OCI-LY7 (cell line): ENCODE measurements around the gene ARF6. TPM values are rescaled to one million over a fixed set of nuclear protein-coding genes. Genes with fewer than 3 reads are reported as not detected.
A peak's percentile ranks its signal among the peaks of the same experiment; 100 is the strongest.

ENCODE experiments used
- BruUV-seq: library from RNA; stranded (reverse); fragments of 400-500 nt; replicated peaks from 2 replicates; lab custom pipeline; 2021; lab: Mats Ljungman, UMichigan
- CTCF ChIA-PET: fragments of 300-600 bp; sonication (Branson Sonifier 250); formaldehyde crosslinking; loops from one replicate; lab custom pipeline; 2022; ENCODE audit warnings: antibody characterized with exemption; ENCODE audit not compliant: unreplicated experiment; lab: Charles Lee
- POLR2A ChIA-PET: fragments of 300-600 bp; sonication (Branson Sonifier 250); formaldehyde crosslinking; loops from one replicate; lab custom pipeline; 2022; ENCODE audit warnings: antibody characterized with exemption; lab: Charles Lee
- DNase-seq: peaks from one replicate; pipeline ENCODE4 v3.0.0-alpha.2; 2015; ENCODE audit warnings: low spot score
- H2AFZ ChIP-seq: fragments of 200-600 bp; sonication (generic), shearing (Covaris generic); 2 replicates; pipeline ENCODE4 v1.6.1; 2014; ENCODE audit warnings: mild to moderate bottlenecking, antibody characterized with exemption, low read length, moderate library complexity
- H3K27ac ChIP-seq: fragments of 200-600 bp; sonication (generic); 2 replicates; pipeline ENCODE4 v1.5.1; 2014; ENCODE audit warnings: mixed run types, low read depth, mild to moderate bottlenecking, moderate library complexity, low read length, inconsistent platforms; ENCODE audit not compliant: poor library complexity, severe bottlenecking
- H3K36me3 ChIP-seq: fragments of 200-600 bp; sonication (generic); 2 replicates; pipeline ENCODE4 v1.6.1; 2014; ENCODE audit warnings: mild to moderate bottlenecking, antibody characterized with exemption, low read length, moderate library complexity, mixed read lengths; ENCODE audit not compliant: insufficient read depth
- H3K4me1 ChIP-seq: fragments of 200-600 bp; sonication (generic); 2 replicates; pipeline ENCODE4 v1.5.1; 2014; ENCODE audit warnings: mild to moderate bottlenecking, low read length; ENCODE audit not compliant: insufficient read depth, poor library complexity, severe bottlenecking
- H3K4me2 ChIP-seq: fragments of 200-600 bp; sonication (generic); 2 replicates; pipeline ENCODE4 v1.6.1; 2014; ENCODE audit warnings: mild to moderate bottlenecking, low read length
- H3K4me3 ChIP-seq: fragments of 200-600 bp; sonication (generic); 2 replicates; pipeline ENCODE4 v1.5.1; 2014; ENCODE audit warnings: mild to moderate bottlenecking, low read depth, low read length; ENCODE audit not compliant: poor library complexity, severe bottlenecking
- H3K79me2 ChIP-seq: fragments of 200-600 bp; sonication (generic); 2 replicates; pipeline ENCODE4 v1.6.1; 2016; ENCODE audit warnings: low read depth, mild to moderate bottlenecking, low read length, moderate library complexity, mixed read lengths; ENCODE audit not compliant: insufficient read depth
- H3K9me2 ChIP-seq: fragments of 200-600 bp; sonication (generic); 2 replicates; pipeline ENCODE4 v1.6.1; 2016; ENCODE audit warnings: mild to moderate bottlenecking, low read length, mixed read lengths; ENCODE audit not compliant: insufficient read depth
- H3K9me3 ChIP-seq: fragments of 200-600 bp; sonication (generic); 2 replicates; pipeline ENCODE4 v1.6.1; 2014; ENCODE audit warnings: mild to moderate bottlenecking, mixed run types, low read length, mixed read lengths
- H4K20me1 ChIP-seq: fragments of 200-600 bp; sonication (generic); 2 replicates; pipeline ENCODE4 v1.6.1; 2014; ENCODE audit warnings: mild to moderate bottlenecking, antibody characterized with exemption, low read length, moderate library complexity, mixed read lengths; ENCODE audit not compliant: insufficient read depth
- EZH2phosphoT487 ChIP-seq: fragments of 200-600 bp; sonication (generic); IDR thresholded peaks from 2 replicates; pipeline ENCODE4 v1.6.1; 2018; ENCODE audit warnings: low read depth, borderline replicate concordance, mild to moderate bottlenecking, mixed run types, antibody characterized with exemption, low read length, moderate library complexity, mixed read lengths
- intact Hi-C: fragments of 100-400 bp; cut with micrococcal nuclease; formaldehyde crosslinking; loops from one replicate; pipeline ENCODE4 v1.10.0; 2022; ENCODE audit not compliant: unreplicated experiment
- total RNA-seq, 2 experiments: library from RNA; depleted of rRNA in 1 of 2; stranded (reverse); fragments of >200 nt in 1 of 2; shearing (Covaris generic) in 1 of 2; gene quantifications; 2 replicates each; pipeline ENCODE4 v1.2.3, GENCODE V29; 2014 to 2022
- TF ChIP-seq, protein P1 (sequence below): fragments of 200-600 bp; sonication (generic); conservative IDR thresholded peaks from 2 replicates; pipeline ENCODE4 v1.5.1; 2014; ENCODE audit warnings: mild to moderate bottlenecking, antibody characterized with exemption, low read length, moderate library complexity, mixed read lengths

The ARF6 gene
- total RNA-seq, 2 experiments from 2014 or later = 47.6 to 69.1 TPM

DNA sequence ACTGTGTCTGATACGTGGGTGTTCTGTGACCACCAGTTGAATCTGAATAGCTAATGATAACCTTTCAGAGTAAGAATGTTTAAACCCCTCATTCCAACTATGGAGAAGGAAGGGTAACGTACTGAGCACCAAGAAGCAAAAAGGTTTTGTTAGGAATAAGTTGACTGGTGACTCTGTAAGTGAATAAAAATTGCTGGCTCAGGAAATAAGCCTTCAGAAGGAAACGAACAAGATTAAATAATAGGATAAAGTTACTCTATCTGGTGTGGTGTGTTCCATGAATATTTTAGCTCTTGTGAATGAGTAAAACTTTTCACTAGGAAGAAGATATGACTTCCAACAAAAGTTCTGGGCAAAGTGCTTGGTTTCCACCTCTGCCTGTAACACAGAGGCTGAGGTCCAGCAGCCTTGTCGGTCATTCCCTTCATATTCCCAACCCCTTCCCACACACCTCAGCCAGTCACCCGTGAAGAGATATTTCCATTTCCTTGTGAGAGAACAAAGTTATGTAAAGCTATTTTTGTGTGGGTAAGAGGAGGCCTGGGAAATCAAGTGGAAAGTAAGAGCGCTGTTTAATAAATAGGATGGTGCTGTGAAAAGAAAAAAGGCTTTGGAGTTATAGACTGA lies 47.1 kb downstream of the ARF6 start:
- H3K9me3 ChIP-seq = peaks cover 17% of the 10 kb centered on the region; the same call in 1 of the 2 replicates
- peak overlapping the region; percentile 85 for H2AFZ ChIP-seq
- H3K4me2 ChIP-seq = peak overlapping the region; percentile 41
- H3K36me3 ChIP-seq = peaks cover 12% of the 10 kb centered on the region; the same call in 1 of the 2 replicates
- CTCF ChIA-PET = interaction anchor here (0.9 to 1.2 kb wide), 3 partner anchors 10 to 13 kb away, joined by 3 to 4 read pairs (median 3); no protein-coding TSS in a partner anchor
- POLR2A ChIA-PET = interaction anchor here (0.6 to 3.0 kb wide), 24 partner anchors 8 to 143 kb away, joined by 3 to 28 read pairs (median 4); no protein-coding TSS in a partner anchor
- peaks cover 17% of the 10 kb centered on the region for H3K4me1 ChIP-seq
- H3K4me3 ChIP-seq = peak overlapping the region; percentile 16
- no peaks in the 10 kb centered on the region for H4K20me1 ChIP-seq
- TF ChIP-seq EZH2phosphoT487 = no peak
- TF ChIP-seq, protein P1, sequence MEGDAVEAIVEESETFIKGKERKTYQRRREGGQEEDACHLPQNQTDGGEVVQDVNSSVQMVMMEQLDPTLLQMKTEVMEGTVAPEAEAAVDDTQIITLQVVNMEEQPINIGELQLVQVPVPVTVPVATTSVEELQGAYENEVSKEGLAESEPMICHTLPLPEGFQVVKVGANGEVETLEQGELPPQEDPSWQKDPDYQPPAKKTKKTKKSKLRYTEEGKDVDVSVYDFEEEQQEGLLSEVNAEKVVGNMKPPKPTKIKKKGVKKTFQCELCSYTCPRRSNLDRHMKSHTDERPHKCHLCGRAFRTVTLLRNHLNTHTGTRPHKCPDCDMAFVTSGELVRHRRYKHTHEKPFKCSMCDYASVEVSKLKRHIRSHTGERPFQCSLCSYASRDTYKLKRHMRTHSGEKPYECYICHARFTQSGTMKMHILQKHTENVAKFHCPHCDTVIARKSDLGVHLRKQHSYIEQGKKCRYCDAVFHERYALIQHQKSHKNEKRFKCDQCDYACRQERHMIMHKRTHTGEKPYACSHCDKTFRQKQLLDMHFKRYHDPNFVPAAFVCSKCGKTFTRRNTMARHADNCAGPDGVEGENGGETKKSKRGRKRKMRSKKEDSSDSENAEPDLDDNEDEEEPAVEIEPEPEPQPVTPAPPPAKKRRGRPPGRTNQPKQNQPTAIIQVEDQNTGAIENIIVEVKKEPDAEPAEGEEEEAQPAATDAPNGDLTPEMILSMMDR = no peak
- no TSS peak for BruUV-seq
- H3K9me2 ChIP-seq = no peaks in the 10 kb centered on the region
- H3K79me2 ChIP-seq = no peaks in the 10 kb centered on the region
- intact Hi-C loops = no loop called here
- no peak for DNase-seq
- peak overlapping the region; percentile 55 for H3K27ac ChIP-seq

DNA sequence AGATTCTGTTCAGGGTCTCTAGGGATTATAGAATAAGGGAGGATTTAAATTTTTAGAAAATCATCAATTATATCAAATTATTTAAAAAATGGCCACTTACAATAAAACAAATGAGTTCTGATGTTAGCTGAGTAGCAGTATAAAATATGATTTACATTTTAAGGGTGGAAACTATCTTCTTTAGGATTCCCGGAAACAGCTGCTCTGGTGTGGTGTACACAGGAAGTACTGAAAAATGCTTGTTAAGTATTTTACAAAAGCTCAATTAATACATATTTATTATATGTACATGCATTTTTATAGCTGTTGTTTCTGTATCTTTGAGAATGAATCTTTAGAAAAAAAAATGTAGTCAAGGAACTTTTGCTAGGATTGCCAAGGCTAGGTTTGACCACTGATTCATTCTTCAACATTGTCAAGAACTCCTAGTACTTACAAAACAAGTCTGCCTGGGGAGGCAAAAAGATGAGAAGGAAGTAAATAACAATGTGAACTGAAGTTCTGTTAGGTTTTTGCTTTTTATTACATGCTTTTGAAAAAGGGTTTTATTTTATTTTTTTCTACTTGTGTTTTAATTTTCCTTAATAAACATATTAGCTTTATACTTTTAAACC lies 48.0 kb downstream of the ARF6 start:
- TF ChIP-seq, protein P1 = no peak
- TF ChIP-seq EZH2phosphoT487 = no peak
- DNase-seq = peak; percentile 66
- peaks cover 12% of the 10 kb centered on the region; the same call in 1 of the 2 replicates for H3K36me3 ChIP-seq
- H3K79me2 ChIP-seq = no peaks in the 10 kb centered on the region
- peaks cover 25% of the 10 kb centered on the region for H3K4me1 ChIP-seq
- BruUV-seq = no TSS peak
- peak overlapping the region; percentile 16 for H3K4me3 ChIP-seq
- H3K9me2 ChIP-seq = no peaks in the 10 kb centered on the region
- ChIA-PET POLR2A (interaction anchor here (0.5 to 3.0 kb wide), 27 partner anchors 9 to 142 kb away, joined by 3 to 28 read pairs (median 4); no protein-coding TSS in a partner anchor), CTCF (interaction anchor here (0.9 to 1.2 kb wide), 3 partner anchors 10 to 12 kb away, joined by 3 to 4 read pairs (median 3); no protein-coding TSS in a partner anchor)
- intact Hi-C loops = no loop called here
- H3K4me2 ChIP-seq = peak overlapping the region; percentile 41
- peak overlapping the region; percentile 85 for H2AFZ ChIP-seq
- no peaks in the 10 kb centered on the region for H4K20me1 ChIP-seq
- peaks cover 17% of the 10 kb centered on the region; the same call in 1 of the 2 replicates for H3K9me3 ChIP-seq
- H3K27ac ChIP-seq = peak overlapping the region; percentile 55
